Stimulated activated CD8-positive, alpha-beta memory T cell treated with anti-CD3 and anti-CD28 coated beads, Interleukin-2, amount 100 ng/mL, for 48 hours (primary cell): ENCODE measurements around the gene USH2A.

Source experiments
- DNase-seq, 2 donors: peaks; one replicate each; pipeline ENCODE4 v3.0.0-alpha.2; 2020; ENCODE audit warnings: low read depth in 2 of 2

USH2A gene

GRCh38 chr1:215872658-215873057 is 550.6 kb downstream of the USH2A start:
- no peak for DNase-seq

GRCh38 chr1:215868500-215868899 is 554.7 kb downstream of the USH2A start:
- DNase-seq = no peak

GRCh38 chr1:215865060-215865459 is 558.2 kb downstream of the USH2A start:
- DNase-seq = no peak

- DNase-seq = no peak
Observed at GRCh38 chr1:215863796-215864195, 559.5 kb downstream of the USH2A start.

- no peak for DNase-seq
Observed at GRCh38 chr1:215860833-215861232, 562.4 kb downstream of the USH2A start.

GRCh38 chr1:215857317-215857716 is 565.9 kb downstream of the USH2A start:
- no peak for DNase-seq

GRCh38 chr1:215845234-215845891 is 577.9 kb downstream of the USH2A start:
- no peak for DNase-seq

GRCh38 chr1:215844777-215845176 is 578.5 kb downstream of the USH2A start:
- DNase-seq = no peak

- DNase-seq = no peak
Observed at GRCh38 chr1:215844266-215844665, 579.0 kb downstream of the USH2A start.

GRCh38 chr1:215842905-215843304 is 580.3 kb downstream of the USH2A start:
- DNase-seq = no peak

GRCh38 chr1:215835951-215836350 is 587.3 kb downstream of the USH2A start:
- DNase-seq = no peak

GRCh38 chr1:215833941-215834729 is 589.1 kb downstream of the USH2A start:
- no peak for DNase-seq

- DNase-seq = no peak
Observed at GRCh38 chr1:215830226-215830810, 592.9 kb downstream of the USH2A start.

GRCh38 chr1:215825056-215825455 is 598.2 kb downstream of the USH2A start:
- no peak for DNase-seq

- DNase-seq = no peak
Observed at GRCh38 chr1:215824245-215824644, 599.0 kb downstream of the USH2A start.

- no peak for DNase-seq
Observed at GRCh38 chr1:215819114-215819513, 604.1 kb downstream of the USH2A start.

- DNase-seq = no peak
Observed at GRCh38 chr1:215807911-215808436, 615.3 kb downstream of the USH2A start.

GRCh38 chr1:215807218-215807617 is 616.0 kb downstream of the USH2A start:
- DNase-seq = no peak

GRCh38 chr1:215797859-215798258 is 625.4 kb downstream of the USH2A start:
- no peak for DNase-seq

- DNase-seq = no peak
Observed at GRCh38 chr1:215794156-215794555, 629.1 kb downstream of the USH2A start.

- DNase-seq = no peak
Observed at GRCh38 chr1:215793180-215793579, 630.1 kb downstream of the USH2A start.

- no peak for DNase-seq
Observed at GRCh38 chr1:215792446-215792845, 630.8 kb downstream of the USH2A start.

GRCh38 chr1:215789981-215790380 is 633.3 kb downstream of the USH2A start:
- DNase-seq = no peak
